ENCODE data around the gene IRAK2. TPM values are rescaled to one million over a fixed set of nuclear protein-coding genes. Genes with fewer than 3 reads are reported as not detected.

IRAK2 gene
- total RNA-seq, 1 experiment from 2014 or later = 0.61 TPM

DNA sequence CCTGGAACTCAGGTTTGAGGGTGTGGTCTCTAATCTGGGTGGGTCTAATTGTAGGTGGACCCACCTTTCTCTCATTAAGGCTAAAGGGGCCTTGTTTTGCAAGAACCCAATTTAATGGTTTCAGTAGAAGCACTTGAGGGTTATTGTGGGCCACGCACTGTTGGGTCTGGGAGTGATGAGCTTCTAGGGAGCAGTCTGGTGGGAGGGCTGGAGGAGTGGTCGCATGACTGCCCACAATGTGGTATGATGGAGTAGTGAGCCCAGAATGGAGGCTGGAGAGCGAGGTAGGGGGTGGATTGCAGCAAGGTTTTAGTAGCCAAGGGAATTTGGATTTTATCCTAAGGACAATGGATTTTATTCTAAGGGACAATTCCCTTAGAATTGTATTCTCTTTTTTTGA, 86.3 kb downstream of the IRAK2 start:
- H2AK5ac ChIP-seq (ENCODE audit: insufficient read length, low read length) = no peak overlapping the region
- Mint-ChIP-seq H3K27ac (peak overlapping the region in 1 of 3 experiments; percentile 21; a peak in 1 of 7 replicates), H3K9me3 (peaks cover 16% of the 10 kb centered on the region in 2 experiments), H3K4me3 (peak overlapping the region; percentile 83 to 94), H3K36me3 (ENCODE audit: insufficient read depth in 1 of 3, low read depth in 3 of 3) (peaks cover 45 to 66% (median 55%) of the 10 kb centered on the region in 3 experiments), H3K27me3 (ENCODE audit: low read depth) (peaks cover 13% of the 10 kb centered on the region), H3K4me1 (peaks cover 26 to 27% of the 10 kb centered on the region in 2 experiments)
- no peak overlapping the region for H3T11ph ChIP-seq (ENCODE audit: low read length)
- H3K4me2 ChIP-seq (ENCODE audit: insufficient read depth, insufficient read length, low read length) = peak overlapping the region; percentile 88
- H3K79me2 ChIP-seq (ENCODE audit: insufficient read depth, low read length) = peaks cover 13% of the 10 kb centered on the region; the same call in 1 of the 2 replicates
- no peak overlapping the region for H4K8ac ChIP-seq (replicated peaks; ENCODE audit: insufficient read length, low read depth, low read length)
- H4K5ac ChIP-seq (ENCODE audit: insufficient read length, low read depth, low read length) = no peak overlapping the region
- no peaks in the 10 kb centered on the region for H3K27me3 ChIP-seq (ENCODE audit: insufficient read depth, low read length)
- no peak overlapping the region for H3K27ac ChIP-seq (ENCODE audit: insufficient read length, low read depth, low read length)
- H4K91ac ChIP-seq (ENCODE audit: insufficient read length, low read depth, low read length) = no peak overlapping the region
- H3K4ac ChIP-seq (ENCODE audit: low read depth, low read length) = no peak overlapping the region
- H2AFZ ChIP-seq (ENCODE audit: low read length) = no peak overlapping the region
- no peak overlapping the region for H2BK20ac ChIP-seq (ENCODE audit: low read depth, low read length, poor library complexity, severe bottlenecking)
- no peak for DNase-seq
- H3K9me3 ChIP-seq (ENCODE audit: control insufficient read depth, low read depth, low read length) = no peaks in the 10 kb centered on the region
- H2BK120ac ChIP-seq (ENCODE audit: low read depth, low read length, poor library complexity, severe bottlenecking) = no peak overlapping the region
- peaks cover 13% of the 10 kb centered on the region for H3K23me2 ChIP-seq (ENCODE audit: insufficient read length, low read depth, low read length, poor library complexity, severe bottlenecking)
- TF ChIP-seq CTCF (conservative IDR thresholded peaks at IDR 0.05) = no peak
- no peaks in the 10 kb centered on the region for H4K20me1 ChIP-seq (ENCODE audit: control insufficient read depth, insufficient read depth, insufficient read length)
- no CpG with 5 or more reads among the region's 3 CpGs for WGBS (ENCODE audit: extremely low coverage, insufficient read length, low lambda C conversion rate)
- H3K23ac ChIP-seq (ENCODE audit: insufficient read length, low read depth, low read length) = no peak overlapping the region
- H3K18ac ChIP-seq (ENCODE audit: insufficient read length, low read depth, low read length) = no peak overlapping the region
- H3K9ac ChIP-seq (ENCODE audit: extremely low read depth, insufficient read length, low read length) = no peak overlapping the region
- no peaks in the 10 kb centered on the region for H3K79me1 ChIP-seq (ENCODE audit: insufficient read depth, low read depth, low read length, poor library complexity, severe bottlenecking)
- no peak overlapping the region for H2BK15ac ChIP-seq (ENCODE audit: low read depth, low read length)
- H2BK5ac ChIP-seq (ENCODE audit: insufficient read length, low read length) = no peak overlapping the region
- H2BK12ac ChIP-seq (ENCODE audit: insufficient read length, low read depth, low read length) = no peak overlapping the region
- H3K56ac ChIP-seq (ENCODE audit: insufficient read length, low read depth, low read length) = no peak overlapping the region
- peaks cover 3% of the 10 kb centered on the region; the same call in 1 of the 2 replicates for H3K4me1 ChIP-seq (ENCODE audit: insufficient read depth, low read length)
- no peak overlapping the region for H3K14ac ChIP-seq (ENCODE audit: insufficient read depth, low read length)

Measured in H9 (cell line).